GM12878 (cell line): ENCODE results near the gene PCYOX1L. TPM values are rescaled to one million over a fixed set of nuclear protein-coding genes. Genes with fewer than 3 reads are reported as not detected.

Source experiments
- HDAC6 ChIP-seq: fragments of 200-600 bp; sonication (generic); IDR thresholded peaks from one replicate; pipeline ENCODE4 v1.8.0; 2017; ENCODE audit warnings: antibody characterized with exemption; ENCODE audit not compliant: unreplicated experiment
- NFXL1 ChIP-seq: fragments of 450-650 bp; IDR thresholded peaks from 2 replicates; pipeline ENCODE4 v1.6.1; 2017; ENCODE audit warnings: antibody characterized with exemption, mild to moderate bottlenecking, borderline replicate concordance
- NFYA ChIP-seq: IDR thresholded peaks from 2 replicates; pipeline ENCODE4 v1.6.1; 2011; ENCODE audit warnings: low read depth, mild to moderate bottlenecking, low read length, improper control_type of control experiment, borderline replicate concordance
- POLR2AphosphoS2 ChIP-seq: IDR thresholded peaks from 2 replicates; pipeline ENCODE4 v1.6.1; 2011; ENCODE audit warnings: low read depth, mild to moderate bottlenecking, low read length, improper control_type of control experiment, moderate library complexity
- RAD51 ChIP-seq: fragments of 450-650 bp; IDR thresholded peaks from 2 replicates; pipeline ENCODE4 v1.6.1; 2016; ENCODE audit warnings: moderate library complexity, mild to moderate bottlenecking, inconsistent platforms
- SPI1 ChIP-seq: IDR thresholded peaks from 2 replicates; pipeline ENCODE4 v1.6.1; 2011; ENCODE audit warnings: low read depth, mild to moderate bottlenecking, low read length, moderate library complexity, borderline replicate concordance; ENCODE audit not compliant: insufficient read depth
- STAT3 ChIP-seq: IDR thresholded peaks from 2 replicates; pipeline ENCODE4 v1.6.1; 2011; ENCODE audit warnings: low read depth, low read length, improper control_type of control experiment
- polyA plus RNA-seq, 11 experiments: library from polyadenylated mRNA; depleted of rRNA in 4 of 11; unstranded in 6 of 11; stranded (reverse) in 5 of 11; fragments of >200 nt; fragmentation: Nextera tagmentation in 4 of 11; fragmentation: Illumina TruSeq in 1 of 11; extraction: Ambion mirVana in 4 of 11; extraction: Trizol in 1 of 11; gene quantifications; 1 replicate in 1 of 11; 2 replicates in 10 of 11; pipeline versions ENCODE4 v1.2.1 to v1.2.3, GENCODE V29; 2011 to 2016; ENCODE audit warnings: inconsistent platforms in 2 of 11, missing spikeins in 2 of 11, low read depth in 1 of 11
- total RNA-seq, 4 experiments: library from RNA; depleted of rRNA in 3 of 4; stranded (reverse); fragments of >200 nt in 3 of 4; fragmentation: Illumina TruSeq in 1 of 4; extraction: Trizol in 1 of 4; gene quantifications; 2 replicates each; pipeline versions ENCODE4 v1.2.1 to v1.2.3, GENCODE V29; 2013 to 2021
- TF ChIP-seq, protein P1 (sequence below): fragments of 450-650 bp; formaldehyde crosslinking; IDR thresholded peaks from 2 replicates; pipeline ENCODE4 v1.4.0; 2020; ENCODE audit warnings: mild to moderate bottlenecking, moderate library complexity

The PCYOX1L gene
- total and polyA plus RNA-seq, 10 of the 15 experiments (the other 5 are each of a cell fraction or from before 2014, with no cell fraction given), result 2.9 to 17.0 (median 12.9) TPM

DNA sequence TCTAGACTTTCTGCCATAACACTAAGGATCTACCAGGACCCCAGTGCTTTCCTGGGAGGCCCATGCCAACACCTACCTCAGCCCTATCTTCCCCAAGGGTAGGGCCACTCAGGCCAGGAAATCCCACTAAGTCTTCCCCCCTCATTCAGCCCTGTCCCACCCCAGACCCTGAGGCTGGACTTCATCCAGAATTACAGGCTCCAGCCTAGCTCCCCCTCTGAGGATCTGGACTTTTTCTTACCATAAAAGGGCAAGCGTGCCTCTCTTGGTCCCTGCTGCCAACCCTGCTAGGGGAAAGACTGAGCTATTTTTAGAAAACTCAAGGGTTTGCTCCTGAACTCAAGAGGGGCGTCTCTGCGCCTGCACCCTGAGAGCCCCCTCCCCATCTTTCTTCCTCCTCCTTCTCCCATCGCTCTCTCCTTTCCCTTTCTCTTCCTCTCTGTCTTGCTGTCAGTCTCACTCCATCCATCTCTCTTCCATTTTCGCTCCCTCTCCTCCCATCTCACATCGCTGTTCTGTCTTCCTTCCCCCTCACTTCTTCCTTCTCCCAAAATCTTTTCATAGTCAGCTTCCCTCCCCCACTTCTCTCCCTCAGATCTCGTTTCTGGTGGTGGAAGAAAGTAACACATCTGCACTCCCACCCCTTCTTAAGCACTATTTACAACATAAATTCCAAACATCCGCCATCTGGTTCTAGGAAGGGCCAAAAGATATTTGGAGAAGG, 59.3 kb downstream of the PCYOX1L start (continued):
- TF ChIP-seq, protein P1, sequence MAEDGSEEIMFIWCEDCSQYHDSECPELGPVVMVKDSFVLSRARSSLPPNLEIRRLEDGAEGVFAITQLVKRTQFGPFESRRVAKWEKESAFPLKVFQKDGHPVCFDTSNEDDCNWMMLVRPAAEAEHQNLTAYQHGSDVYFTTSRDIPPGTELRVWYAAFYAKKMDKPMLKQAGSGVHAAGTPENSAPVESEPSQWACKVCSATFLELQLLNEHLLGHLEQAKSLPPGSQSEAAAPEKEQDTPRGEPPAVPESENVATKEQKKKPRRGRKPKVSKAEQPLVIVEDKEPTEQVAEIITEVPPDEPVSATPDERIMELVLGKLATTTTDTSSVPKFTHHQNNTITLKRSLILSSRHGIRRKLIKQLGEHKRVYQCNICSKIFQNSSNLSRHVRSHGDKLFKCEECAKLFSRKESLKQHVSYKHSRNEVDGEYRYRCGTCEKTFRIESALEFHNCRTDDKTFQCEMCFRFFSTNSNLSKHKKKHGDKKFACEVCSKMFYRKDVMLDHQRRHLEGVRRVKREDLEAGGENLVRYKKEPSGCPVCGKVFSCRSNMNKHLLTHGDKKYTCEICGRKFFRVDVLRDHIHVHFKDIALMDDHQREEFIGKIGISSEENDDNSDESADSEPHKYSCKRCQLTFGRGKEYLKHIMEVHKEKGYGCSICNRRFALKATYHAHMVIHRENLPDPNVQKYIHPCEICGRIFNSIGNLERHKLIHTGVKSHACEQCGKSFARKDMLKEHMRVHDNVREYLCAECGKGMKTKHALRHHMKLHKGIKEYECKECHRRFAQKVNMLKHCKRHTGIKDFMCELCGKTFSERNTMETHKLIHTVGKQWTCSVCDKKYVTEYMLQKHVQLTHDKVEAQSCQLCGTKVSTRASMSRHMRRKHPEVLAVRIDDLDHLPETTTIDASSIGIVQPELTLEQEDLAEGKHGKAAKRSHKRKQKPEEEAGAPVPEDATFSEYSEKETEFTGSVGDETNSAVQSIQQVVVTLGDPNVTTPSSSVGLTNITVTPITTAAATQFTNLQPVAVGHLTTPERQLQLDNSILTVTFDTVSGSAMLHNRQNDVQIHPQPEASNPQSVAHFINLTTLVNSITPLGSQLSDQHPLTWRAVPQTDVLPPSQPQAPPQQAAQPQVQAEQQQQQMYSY (CRISPR knock-in tag), result no peak
- TF ChIP-seq SPI1 (no peak), NFYA (no peak), HDAC6 (no peak), RAD51 (no peak), STAT3 (no peak), NFXL1 (no peak), POLR2AphosphoS2 (no peak)
